ENCODE measurements around the gene PEAK1.
A peak's percentile ranks its signal among the peaks of the same experiment; 100 is the strongest.
"Not testable (repeated sequence)": the region's sequence is repeated elsewhere in the genome, so short reads cannot be mapped to it uniquely, and the experiment has no call there.

Gene PEAK1

GRCh38 chr15:77425104-77425503, 5.2 kb upstream of the PEAK1 start:
- no peak for DNase-seq

GRCh38 chr15:77421370-77421700, 1.4 kb upstream of the PEAK1 start:
- no peak for DNase-seq

- peak; percentile 61 for DNase-seq
Measured at GRCh38 chr15:77420610-77421369, 886 bp upstream of the PEAK1 start, which contains the start of gene HMG20A. HMG20A (plus strand) TSS chr15:77420888; CDS start chr15:77458408, 37,520 bp downstream.

GRCh38 chr15:77418966-77419835, 703 bp downstream of the PEAK1 start:
- DNase-seq, result no peak

- DNase-seq, result no peak
Measured at GRCh38 chr15:77418391-77418965, 1.4 kb downstream of the PEAK1 start.

- DNase-seq, result no peak
Measured at GRCh38 chr15:77417602-77418001, 2.3 kb downstream of the PEAK1 start.

GRCh38 chr15:77416954-77417353, 3.0 kb downstream of the PEAK1 start:
- DNase-seq, result no peak

GRCh38 chr15:77416148-77416455, 3.8 kb downstream of the PEAK1 start:
- DNase-seq, result no peak

GRCh38 chr15:77415450-77416147, 4.3 kb downstream of the PEAK1 start:
- no peak for DNase-seq

- no peak for DNase-seq
Measured at GRCh38 chr15:77414789-77415442, 5.0 kb downstream of the PEAK1 start.

GRCh38 chr15:77413699-77414349, 6.1 kb downstream of the PEAK1 start:
- no peak for DNase-seq

GRCh38 chr15:77412972-77413698, 6.8 kb downstream of the PEAK1 start:
- DNase-seq, result no peak

GRCh38 chr15:77411619-77411976, 8.3 kb downstream of the PEAK1 start:
- no peak for DNase-seq

- DNase-seq, result no peak
Measured at GRCh38 chr15:77410701-77411618, 8.9 kb downstream of the PEAK1 start.

- DNase-seq, result not testable (repeated sequence)
Measured at GRCh38 chr15:77410157-77410500, 9.8 kb downstream of the PEAK1 start.

- DNase-seq, result no peak
Measured at GRCh38 chr15:77409259-77410156, 10.4 kb downstream of the PEAK1 start.

GRCh38 chr15:77406846-77407245, 13.1 kb downstream of the PEAK1 start:
- peak; percentile 4 for DNase-seq

- not testable (repeated sequence) for DNase-seq
Measured at GRCh38 chr15:77406173-77406759, 13.6 kb downstream of the PEAK1 start.

All from NCI-H510A treated with DMSO at 0.1 percent for 48 hours (cell line).